IPS-20b (cell line): ENCODE measurements around the gene TOP3A.

Experiments
- H3K27ac ChIP-seq: one replicate; pipeline ENCODE4 v1.5.1; 2013; ENCODE audit warnings: low read length
- H3K27me3 ChIP-seq: 2 replicates; pipeline ENCODE4 v1.6.1; 2013; ENCODE audit warnings: mild to moderate bottlenecking, low read length, inconsistent platforms; ENCODE audit not compliant: insufficient read depth
- H3K36me3 ChIP-seq: 2 replicates; pipeline ENCODE4 v1.6.1; 2013; ENCODE audit warnings: low read depth, mild to moderate bottlenecking, inconsistent platforms, low read length, moderate library complexity; ENCODE audit not compliant: insufficient read depth
- H3K4me1 ChIP-seq: 2 replicates; pipeline ENCODE4 v1.6.1; 2013; ENCODE audit warnings: mild to moderate bottlenecking, control low read depth, inconsistent platforms, low read length, moderate library complexity; ENCODE audit not compliant: insufficient read depth
- H3K4me3 ChIP-seq: 2 replicates; pipeline ENCODE4 v1.5.1; 2013; ENCODE audit warnings: mild to moderate bottlenecking, low read length, inconsistent platforms
- H3K9ac ChIP-seq: 2 replicates; pipeline ENCODE4 v1.6.1; 2013; ENCODE audit warnings: low read depth, mild to moderate bottlenecking, inconsistent platforms, low read length, moderate library complexity
- H3K9me3 ChIP-seq: 2 replicates; pipeline ENCODE4 v1.6.1; 2013; ENCODE audit warnings: mild to moderate bottlenecking, low read depth, low read length, inconsistent platforms; ENCODE audit not compliant: insufficient read depth

TOP3A gene, protein sequence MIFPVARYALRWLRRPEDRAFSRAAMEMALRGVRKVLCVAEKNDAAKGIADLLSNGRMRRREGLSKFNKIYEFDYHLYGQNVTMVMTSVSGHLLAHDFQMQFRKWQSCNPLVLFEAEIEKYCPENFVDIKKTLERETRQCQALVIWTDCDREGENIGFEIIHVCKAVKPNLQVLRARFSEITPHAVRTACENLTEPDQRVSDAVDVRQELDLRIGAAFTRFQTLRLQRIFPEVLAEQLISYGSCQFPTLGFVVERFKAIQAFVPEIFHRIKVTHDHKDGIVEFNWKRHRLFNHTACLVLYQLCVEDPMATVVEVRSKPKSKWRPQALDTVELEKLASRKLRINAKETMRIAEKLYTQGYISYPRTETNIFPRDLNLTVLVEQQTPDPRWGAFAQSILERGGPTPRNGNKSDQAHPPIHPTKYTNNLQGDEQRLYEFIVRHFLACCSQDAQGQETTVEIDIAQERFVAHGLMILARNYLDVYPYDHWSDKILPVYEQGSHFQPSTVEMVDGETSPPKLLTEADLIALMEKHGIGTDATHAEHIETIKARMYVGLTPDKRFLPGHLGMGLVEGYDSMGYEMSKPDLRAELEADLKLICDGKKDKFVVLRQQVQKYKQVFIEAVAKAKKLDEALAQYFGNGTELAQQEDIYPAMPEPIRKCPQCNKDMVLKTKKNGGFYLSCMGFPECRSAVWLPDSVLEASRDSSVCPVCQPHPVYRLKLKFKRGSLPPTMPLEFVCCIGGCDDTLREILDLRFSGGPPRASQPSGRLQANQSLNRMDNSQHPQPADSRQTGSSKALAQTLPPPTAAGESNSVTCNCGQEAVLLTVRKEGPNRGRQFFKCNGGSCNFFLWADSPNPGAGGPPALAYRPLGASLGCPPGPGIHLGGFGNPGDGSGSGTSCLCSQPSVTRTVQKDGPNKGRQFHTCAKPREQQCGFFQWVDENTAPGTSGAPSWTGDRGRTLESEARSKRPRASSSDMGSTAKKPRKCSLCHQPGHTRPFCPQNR

DNA sequence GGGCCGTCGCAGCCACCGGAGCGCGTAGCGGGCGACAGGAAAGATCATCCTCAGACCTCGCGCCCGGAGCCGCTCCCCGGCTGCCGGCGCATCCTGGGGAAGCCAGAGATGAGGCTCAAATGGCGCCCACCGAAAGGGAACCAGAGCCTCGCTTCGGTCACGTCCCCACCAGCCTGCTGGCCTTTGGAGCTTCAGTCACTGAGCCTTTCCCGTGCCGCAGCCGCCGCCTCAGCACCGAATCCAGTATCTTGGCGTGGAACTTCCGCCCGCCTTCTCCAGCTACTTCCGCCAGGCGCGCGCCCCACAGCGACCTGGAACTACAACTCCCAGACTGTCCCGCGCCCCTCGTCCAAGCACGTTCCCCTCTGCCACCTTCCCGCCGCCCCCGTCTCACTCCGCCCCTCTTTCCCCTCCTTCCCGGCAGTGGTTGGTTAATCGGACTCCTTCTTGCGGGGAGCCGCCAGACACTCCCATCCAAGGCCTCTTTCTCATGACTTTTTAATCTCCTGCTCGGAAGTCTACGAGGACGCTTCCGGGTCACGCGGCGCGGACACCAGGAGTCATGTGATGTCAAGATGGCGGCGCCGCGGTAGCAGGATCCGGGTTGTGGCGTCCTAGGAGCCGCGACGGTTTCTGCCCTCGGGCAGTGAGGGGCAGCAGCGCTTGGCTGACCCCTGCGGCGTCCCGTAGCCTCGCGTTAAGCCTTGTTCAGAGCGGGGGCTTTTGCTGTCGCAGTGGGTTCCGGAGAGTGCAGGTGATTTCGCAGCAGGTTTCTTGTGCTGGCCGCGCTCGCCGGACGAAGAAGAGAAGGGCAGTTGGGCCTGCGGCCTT lies at the start of gene TOP3A, which contains the start of gene SMCR8:
Gene TOP3A, minus strand, starts transcription at position 264 of the 831 bp plus-strand sequence. Its CDS starts 216 bp downstream, at position 48.
Gene SMCR8, plus strand, starts transcription at position 563 of the 831 bp plus-strand sequence. CDS start 497 bp downstream, outside the sequence.
- H3K4me1 ChIP-seq: peaks cover 10% of the 10 kb centered on the region
- H3K36me3 ChIP-seq: peaks cover 55% of the 10 kb centered on the region
- H3K9ac ChIP-seq: peak within 1 kb of the TSS; percentile 93
- H3K4me3 ChIP-seq: peak within 1 kb of the TSS; percentile 97
- H3K27me3 ChIP-seq: no peaks in the 10 kb centered on the region
- peak within 1 kb of the TSS; percentile 60 for H3K27ac ChIP-seq
- no peaks in the 10 kb centered on the region for H3K9me3 ChIP-seq

DNA sequence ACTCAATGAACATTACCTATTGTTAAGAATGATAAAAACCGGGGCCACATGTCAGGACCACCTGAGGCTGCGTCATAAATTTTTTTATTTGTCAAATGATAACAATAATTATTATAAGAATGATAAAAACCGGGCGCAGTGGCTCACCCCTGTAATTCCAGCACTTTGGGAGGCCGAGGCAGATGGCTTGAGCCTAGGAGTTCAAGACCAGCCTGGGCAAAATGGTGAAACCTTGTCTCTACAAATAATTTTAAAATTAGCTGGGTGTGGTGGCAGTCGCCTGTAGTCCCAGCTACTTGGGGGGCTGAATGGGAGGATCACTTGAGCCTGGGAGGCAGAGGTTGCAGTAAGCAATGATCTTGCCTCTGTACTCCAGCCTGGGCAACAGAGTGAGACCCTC lies 49.4 kb upstream of the TOP3A start:
- H3K4me3 ChIP-seq: no peak overlapping the region
- H3K4me1 ChIP-seq: 0 out of 2 replicates have a peak, but pooled peaks cover 2% of the 10 kb centered on the region
- H3K27me3 ChIP-seq: no peaks in the 10 kb centered on the region
- no peak overlapping the region for H3K27ac ChIP-seq
- H3K9ac ChIP-seq: no peak overlapping the region
- H3K36me3 ChIP-seq: peaks cover 12% of the 10 kb centered on the region; the same call in 1 of the 2 replicates
- H3K9me3 ChIP-seq: no peaks in the 10 kb centered on the region

DNA sequence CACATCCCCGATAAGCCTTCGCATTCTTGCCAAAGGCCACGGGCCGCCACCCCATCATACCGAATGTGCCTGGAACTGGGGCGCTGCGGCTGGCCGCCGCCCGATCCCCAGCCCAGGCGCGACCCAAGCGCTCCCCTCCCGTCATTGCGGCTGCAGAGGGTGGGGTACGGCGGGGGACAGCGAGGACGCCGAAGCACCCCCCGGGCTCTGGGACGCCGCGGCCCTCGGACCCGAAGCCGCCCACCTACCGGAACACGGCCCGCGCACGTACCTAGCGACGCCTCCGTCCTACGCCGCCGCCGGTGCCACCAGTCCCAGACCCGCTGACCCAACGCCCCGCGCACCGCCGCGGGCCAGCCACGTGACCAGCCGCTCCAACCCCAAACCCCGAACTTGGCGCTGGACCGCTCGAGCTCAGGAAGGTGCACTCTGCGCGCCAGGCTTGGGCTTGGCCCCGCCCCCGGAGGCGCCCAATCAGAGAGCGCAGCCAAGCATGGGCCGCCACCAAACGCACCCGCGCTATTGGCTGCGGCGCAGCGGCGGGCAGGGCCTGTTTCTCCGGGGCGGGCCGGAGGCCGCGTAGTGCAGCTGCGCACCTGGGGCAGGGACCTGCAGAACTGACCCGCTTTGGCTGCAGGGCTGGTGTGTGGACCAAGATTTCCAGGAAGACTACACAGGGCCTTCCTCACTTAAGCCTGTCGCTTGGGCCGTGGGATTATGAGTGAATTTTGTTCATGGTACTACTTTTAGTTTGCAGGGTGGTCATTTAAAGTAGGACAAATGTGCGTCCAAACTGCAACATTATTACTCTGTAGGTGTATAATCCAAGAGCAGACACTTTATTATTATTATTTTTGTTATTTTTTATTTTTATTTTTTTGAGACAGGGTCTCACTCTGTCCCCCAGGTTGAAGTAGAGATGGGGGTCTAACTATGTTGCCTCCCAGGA lies 48.6 kb upstream of the TOP3A start, which contains the start of gene SHMT1:
Gene SHMT1, minus strand, starts transcription at position 450 of the 949 bp plus-strand sequence. CDS start 7,569 bp downstream, outside the sequence.
- H3K27ac ChIP-seq: peak within 1 kb of the TSS; percentile 27
- H3K9ac ChIP-seq: peak within 1 kb of the TSS; percentile 91
- H3K36me3 ChIP-seq: peaks cover 20% of the 10 kb centered on the region; the same call in 1 of the 2 replicates
- H3K4me1 ChIP-seq: 0 out of 2 replicates have a peak, but pooled peaks cover 2% of the 10 kb centered on the region
- no peaks in the 10 kb centered on the region for H3K9me3 ChIP-seq
- H3K27me3 ChIP-seq: no peaks in the 10 kb centered on the region
- peak within 1 kb of the TSS; percentile 91 for H3K4me3 ChIP-seq

DNA sequence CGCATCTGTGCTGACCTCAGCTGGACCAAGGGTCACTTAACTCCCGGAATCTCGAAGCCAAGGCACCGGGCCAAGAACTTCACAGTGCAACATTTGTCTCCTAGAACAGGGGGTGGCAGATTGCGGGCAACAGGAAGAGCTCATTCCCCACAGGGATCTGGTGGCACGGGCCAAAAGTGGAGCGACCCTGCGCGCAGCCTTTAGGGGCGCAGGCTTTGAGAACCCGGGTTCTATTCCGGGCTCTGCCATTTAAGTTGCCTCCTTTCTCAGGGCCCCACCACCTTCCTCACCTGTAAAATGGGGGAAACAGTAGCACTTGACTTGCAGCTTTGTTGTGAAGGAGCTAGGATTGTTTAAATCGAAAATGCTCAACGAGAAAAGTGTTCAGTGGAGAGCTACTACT lies 47.9 kb upstream of the TOP3A start:
- peak overlapping the region; percentile 27 for H3K27ac ChIP-seq

DNA sequence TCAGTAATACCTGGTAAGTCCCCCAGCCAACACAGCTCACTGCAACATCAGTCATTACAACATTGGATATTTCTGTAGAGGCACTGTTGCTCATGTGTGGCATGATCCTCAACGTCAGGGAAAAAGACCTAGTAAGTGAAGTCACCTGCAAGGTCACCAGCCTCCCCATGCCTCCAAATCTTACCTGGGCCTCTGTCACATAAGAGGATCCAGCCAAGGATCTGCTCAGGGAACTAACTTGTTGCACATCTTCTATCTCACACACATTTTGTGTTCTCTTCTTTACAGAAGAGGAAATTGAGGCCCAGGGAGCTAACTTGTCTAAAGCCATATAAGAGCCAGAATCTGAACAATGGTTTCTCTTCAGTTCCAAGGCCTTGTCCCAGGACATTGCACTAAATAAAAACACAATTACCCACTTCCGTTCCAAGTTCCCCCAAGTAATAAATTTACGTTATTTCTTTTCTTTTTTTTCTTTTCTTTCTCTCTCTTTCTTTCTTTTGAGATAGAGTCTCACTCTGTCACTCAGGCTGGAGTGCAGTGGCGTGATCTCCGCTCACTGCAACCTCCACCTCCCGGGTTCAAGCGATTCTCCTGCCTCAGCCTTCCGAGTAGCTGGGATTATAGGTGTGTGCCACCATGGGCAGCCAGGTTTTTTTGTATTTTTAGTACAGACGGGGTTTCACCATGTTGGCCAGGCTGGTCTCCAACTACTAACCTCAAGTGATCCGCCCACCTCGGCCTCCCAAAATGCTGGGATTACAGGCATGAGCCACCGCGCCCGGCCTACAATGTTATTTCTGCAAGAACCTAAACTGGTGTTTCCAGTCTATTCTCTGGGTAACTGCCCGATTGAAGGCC lies 47.3 kb upstream of the TOP3A start:
- Histone ChIP-seq H3K27ac (no peak overlapping the region), H3K27me3 (no peaks in the 10 kb centered on the region), H3K4me1 (0 out of 2 replicates have a peak, but pooled peaks cover 2% of the 10 kb centered on the region), H3K4me3 (peak overlapping the region; percentile 91), H3K9ac (peak overlapping the region; percentile 91; the same call in 1 of the 2 replicates), H3K9me3 (no peaks in the 10 kb centered on the region), H3K36me3 (peaks cover 21% of the 10 kb centered on the region; the same call in 1 of the 2 replicates)

More for the DNA sequence above, 47.9 kb upstream of the TOP3A start:
- Histone ChIP-seq H3K36me3 (peaks cover 21% of the 10 kb centered on the region; the same call in 1 of the 2 replicates), H3K9me3 (no peaks in the 10 kb centered on the region), H3K9ac (peak overlapping the region; percentile 91), H3K4me1 (0 out of 2 replicates have a peak, but pooled peaks cover 2% of the 10 kb centered on the region), H3K27me3 (no peaks in the 10 kb centered on the region), H3K4me3 (peak overlapping the region; percentile 91)

DNA sequence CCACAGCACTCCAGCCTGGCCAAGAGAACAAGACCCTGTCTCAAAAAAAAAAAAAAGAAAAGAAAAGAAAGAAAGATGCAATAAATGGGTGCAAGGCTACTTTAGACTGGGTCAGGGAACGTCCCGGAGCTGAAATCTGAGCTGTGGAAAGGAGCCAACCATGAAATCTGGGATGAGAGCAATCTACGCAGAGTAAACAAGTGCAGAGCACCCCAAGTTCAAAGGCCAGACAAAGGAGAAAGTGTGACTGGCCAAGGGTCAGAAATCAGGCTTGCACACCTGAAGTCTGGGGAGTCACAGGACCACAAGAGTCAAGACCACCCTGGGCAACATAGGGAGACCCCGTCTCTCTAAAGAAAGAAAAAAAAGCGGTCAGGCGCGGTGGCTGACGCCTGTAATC lies 45.7 kb upstream of the TOP3A start:
- no peaks in the 10 kb centered on the region for H3K9me3 ChIP-seq
- no peak overlapping the region for H3K4me3 ChIP-seq
- no peak overlapping the region for H3K27ac ChIP-seq
- no peak overlapping the region for H3K9ac ChIP-seq
- peaks cover 24% of the 10 kb centered on the region for H3K36me3 ChIP-seq
- H3K4me1 ChIP-seq: 0 out of 2 replicates have a peak, but pooled peaks cover 2% of the 10 kb centered on the region
- H3K27me3 ChIP-seq: no peaks in the 10 kb centered on the region

DNA sequence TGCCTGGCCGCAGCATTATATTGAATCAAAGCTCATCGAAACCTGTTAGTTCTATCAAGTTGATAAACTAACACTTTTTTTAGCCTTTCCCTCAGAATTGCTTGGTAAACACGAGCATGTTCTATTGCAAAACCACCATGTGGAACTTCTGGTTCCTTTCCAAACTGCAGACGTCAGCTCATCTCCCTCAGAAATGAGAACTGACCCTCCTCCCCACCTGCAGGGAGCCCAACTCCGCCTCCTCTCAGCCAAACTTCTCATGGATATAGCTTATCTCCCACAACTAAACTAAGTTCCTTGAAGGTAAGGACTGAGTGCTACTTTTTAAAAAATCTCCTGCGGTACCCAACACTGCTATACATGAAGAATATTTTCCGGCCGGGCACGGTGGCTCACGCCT lies 41.8 kb upstream of the TOP3A start:
- Histone ChIP-seq H3K27me3 (no peaks in the 10 kb centered on the region), H3K4me3 (no peak overlapping the region), H3K4me1 (no peaks in the 10 kb centered on the region), H3K36me3 (peaks cover 52% of the 10 kb centered on the region), H3K9ac (no peak overlapping the region), H3K27ac (no peak overlapping the region), H3K9me3 (no peaks in the 10 kb centered on the region)

DNA sequence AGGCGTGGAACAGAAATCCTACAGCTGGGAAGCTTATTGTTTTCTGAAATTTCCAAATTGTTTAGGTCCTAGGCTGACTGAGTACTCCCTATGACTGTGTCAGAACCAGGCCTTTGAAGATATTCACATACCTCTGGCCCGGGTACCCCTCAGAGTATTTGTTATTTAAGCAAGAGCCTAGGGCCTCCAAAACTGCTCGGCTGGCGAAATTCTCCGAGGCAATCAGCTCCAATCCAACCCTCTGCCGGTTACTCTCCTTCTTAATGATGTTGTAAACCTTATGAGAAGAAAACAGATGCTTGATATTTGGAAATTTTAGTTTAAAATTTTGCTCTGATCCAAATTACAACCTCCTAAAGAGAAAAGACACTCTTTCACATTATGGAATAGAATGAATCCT lies 38.7 kb upstream of the TOP3A start:
- Histone ChIP-seq H3K9me3 (no peaks in the 10 kb centered on the region), H3K36me3 (peaks cover 49% of the 10 kb centered on the region), H3K27ac (no peak overlapping the region), H3K27me3 (no peaks in the 10 kb centered on the region), H3K4me1 (no peaks in the 10 kb centered on the region), H3K9ac (no peak overlapping the region), H3K4me3 (no peak overlapping the region)

DNA sequence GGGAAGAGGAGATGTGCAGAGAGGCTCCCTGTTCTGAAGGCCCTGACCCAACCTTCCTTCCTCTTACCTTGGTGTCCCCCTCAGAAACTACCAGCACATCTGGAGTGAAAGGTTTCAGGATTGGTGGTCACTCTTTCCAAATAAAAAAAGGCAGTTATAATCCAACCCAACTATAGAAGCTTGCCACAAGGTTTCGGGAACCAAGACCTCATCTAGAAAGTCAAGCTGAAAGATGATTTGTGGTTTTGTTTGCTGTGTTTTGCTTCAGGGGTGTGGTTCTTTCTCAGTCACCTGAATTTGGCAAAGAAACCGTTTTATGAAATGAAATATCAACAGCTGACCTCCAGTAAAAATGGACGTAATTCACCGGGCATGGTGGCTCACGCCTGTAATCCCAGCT lies 29.2 kb upstream of the TOP3A start:
- peaks cover 91% of the 10 kb centered on the region for H3K36me3 ChIP-seq
- no peaks in the 10 kb centered on the region for H3K27me3 ChIP-seq
- no peak overlapping the region for H3K4me3 ChIP-seq
- H3K27ac ChIP-seq: no peak overlapping the region
- peaks cover 8% of the 10 kb centered on the region for H3K9me3 ChIP-seq
- no peaks in the 10 kb centered on the region for H3K4me1 ChIP-seq
- no peak overlapping the region for H3K9ac ChIP-seq
